Uterus (tissue), 2 donors: ENCODE measurements around the gene SKIDA1.

Experiments
- CTCF ChIP-seq, 4 experiments: fragments of 200-600 bp in 2 of 4; fragments of 450-650 bp in 2 of 4; sonication (generic) in 2 of 4; IDR thresholded peaks; one replicate each; pipeline ENCODE4 v1.5.1; 2016 to 2019; ENCODE audit warnings: antibody characterized with exemption in 4 of 4, mild to moderate bottlenecking in 2 of 4, moderate library complexity in 1 of 4
- POLR2A ChIP-seq, 2 donors: fragments of 450-650 bp; IDR thresholded peaks; one replicate each; pipeline ENCODE4 v1.6.1; 2016; ENCODE audit warnings: antibody characterized with exemption in 2 of 2, mild to moderate bottlenecking in 1 of 2, moderate library complexity in 1 of 2

DNA sequence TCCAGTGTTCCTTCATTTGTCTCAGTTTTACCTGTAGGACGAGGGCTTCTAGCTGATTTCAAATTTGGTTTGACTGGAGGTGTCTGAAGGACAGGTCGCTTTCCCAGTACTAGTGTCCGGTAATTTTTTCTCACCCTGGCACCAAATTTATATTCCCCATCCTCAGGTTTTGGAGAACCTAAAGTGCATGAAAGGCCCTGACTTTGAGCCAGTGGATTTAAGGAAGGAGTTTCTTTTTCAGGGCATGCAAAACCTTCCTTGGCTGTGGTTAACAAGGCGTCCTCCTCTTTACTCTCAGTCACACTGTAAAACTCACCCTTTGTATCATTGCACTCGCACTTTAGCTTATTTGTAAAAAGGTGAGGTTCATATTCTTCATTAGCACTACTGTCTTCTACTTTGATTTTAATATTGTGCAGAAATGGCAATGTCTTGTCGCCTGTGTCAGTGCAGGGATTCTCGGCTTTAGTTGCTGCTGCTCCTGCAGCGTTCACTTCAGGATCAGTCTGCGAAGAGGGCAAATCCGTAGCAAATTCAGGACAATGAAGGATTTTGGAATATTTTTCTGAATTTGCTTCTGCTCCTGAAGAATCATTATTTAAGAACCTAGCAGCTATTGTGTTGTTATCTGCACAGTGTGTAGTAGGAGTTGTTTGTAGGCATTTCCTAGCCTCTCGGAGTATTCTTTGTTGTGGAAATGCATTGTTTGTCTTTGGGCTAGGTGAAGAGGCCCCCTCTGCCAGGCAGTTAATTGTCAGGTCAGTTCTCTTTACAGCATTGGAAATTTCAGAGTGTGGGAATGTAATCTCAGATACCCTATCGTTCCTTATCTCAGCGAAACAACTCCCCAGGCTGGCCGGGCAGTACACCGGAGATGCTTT is 9.9 kb downstream of the SKIDA1 start:
- TF ChIP-seq CTCF (IDR thresholded peaks at IDR 0.05) (no peak), POLR2A (IDR thresholded peaks at IDR 0.05) (no peak)
